22Rv1 (cell line): ENCODE data around the gene RFFL.
"Not testable (repeated sequence)": the region's sequence is repeated elsewhere in the genome, so short reads cannot be mapped to it uniquely, and the experiment has no call there.

Experiments
- H3K27ac ChIP-seq: fragments of 450-650 bp; 2 replicates; pipeline ENCODE4 v1.5.1; 2017
- ZFX ChIP-seq: fragments of 450-650 bp; IDR thresholded peaks from 2 replicates; pipeline ENCODE4 v1.6.1; 2017; ENCODE audit warnings: antibody characterized with exemption, borderline replicate concordance
- TF ChIP-seq, protein P1 (sequence below): fragments of 450-650 bp; IDR thresholded peaks from 2 replicates; pipeline ENCODE4 v1.5.1; 2017; ENCODE audit warnings: mild to moderate bottlenecking

RFFL gene, protein sequence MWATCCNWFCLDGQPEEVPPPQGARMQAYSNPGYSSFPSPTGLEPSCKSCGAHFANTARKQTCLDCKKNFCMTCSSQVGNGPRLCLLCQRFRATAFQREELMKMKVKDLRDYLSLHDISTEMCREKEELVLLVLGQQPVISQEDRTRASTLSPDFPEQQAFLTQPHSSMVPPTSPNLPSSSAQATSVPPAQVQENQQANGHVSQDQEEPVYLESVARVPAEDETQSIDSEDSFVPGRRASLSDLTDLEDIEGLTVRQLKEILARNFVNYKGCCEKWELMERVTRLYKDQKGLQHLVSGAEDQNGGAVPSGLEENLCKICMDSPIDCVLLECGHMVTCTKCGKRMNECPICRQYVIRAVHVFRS

DNA sequence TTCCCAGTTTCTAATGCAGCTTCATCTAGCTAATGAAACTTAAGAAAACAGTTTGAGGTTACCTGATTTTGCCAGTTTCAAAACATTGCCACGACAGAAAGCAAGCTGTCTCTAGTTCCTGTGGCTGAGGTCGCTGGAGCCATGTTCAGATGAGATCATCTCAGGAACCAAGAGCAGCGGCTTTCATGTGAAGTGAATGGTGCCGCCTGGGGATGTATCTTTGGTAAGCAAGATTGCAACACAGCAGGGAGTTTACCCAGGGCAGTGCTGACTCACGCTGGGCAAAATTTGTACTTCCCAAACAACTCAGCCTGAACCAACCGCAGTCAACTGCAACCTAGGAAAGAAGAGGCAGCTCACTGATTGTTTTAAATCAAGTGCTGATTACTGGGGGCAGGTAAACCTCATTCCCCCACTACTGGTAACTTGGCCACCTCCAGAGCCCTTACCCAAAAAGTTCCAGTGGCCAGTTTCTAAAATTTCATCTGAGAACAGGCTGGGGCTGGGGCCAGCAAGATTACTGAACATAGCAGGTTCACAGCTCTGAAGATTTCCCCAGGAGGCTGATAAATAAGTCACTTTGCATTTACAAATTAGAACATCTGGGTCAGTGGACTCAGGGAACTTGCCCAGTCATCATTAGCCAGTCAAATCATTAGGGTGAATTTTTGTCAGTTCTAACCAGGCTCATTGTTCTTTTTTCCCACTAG lies at the start of gene RFFL:
Gene RFFL, minus strand, starts transcription at position 194 of the 710 bp plus-strand sequence. CDS start 37,154 bp downstream, outside the sequence.
- peak within 1 kb of the TSS; percentile 78 for H3K27ac ChIP-seq
- no peak for TF ChIP-seq ZFX
- TF ChIP-seq, protein P1, sequence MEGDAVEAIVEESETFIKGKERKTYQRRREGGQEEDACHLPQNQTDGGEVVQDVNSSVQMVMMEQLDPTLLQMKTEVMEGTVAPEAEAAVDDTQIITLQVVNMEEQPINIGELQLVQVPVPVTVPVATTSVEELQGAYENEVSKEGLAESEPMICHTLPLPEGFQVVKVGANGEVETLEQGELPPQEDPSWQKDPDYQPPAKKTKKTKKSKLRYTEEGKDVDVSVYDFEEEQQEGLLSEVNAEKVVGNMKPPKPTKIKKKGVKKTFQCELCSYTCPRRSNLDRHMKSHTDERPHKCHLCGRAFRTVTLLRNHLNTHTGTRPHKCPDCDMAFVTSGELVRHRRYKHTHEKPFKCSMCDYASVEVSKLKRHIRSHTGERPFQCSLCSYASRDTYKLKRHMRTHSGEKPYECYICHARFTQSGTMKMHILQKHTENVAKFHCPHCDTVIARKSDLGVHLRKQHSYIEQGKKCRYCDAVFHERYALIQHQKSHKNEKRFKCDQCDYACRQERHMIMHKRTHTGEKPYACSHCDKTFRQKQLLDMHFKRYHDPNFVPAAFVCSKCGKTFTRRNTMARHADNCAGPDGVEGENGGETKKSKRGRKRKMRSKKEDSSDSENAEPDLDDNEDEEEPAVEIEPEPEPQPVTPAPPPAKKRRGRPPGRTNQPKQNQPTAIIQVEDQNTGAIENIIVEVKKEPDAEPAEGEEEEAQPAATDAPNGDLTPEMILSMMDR, result peak; percentile 42

DNA sequence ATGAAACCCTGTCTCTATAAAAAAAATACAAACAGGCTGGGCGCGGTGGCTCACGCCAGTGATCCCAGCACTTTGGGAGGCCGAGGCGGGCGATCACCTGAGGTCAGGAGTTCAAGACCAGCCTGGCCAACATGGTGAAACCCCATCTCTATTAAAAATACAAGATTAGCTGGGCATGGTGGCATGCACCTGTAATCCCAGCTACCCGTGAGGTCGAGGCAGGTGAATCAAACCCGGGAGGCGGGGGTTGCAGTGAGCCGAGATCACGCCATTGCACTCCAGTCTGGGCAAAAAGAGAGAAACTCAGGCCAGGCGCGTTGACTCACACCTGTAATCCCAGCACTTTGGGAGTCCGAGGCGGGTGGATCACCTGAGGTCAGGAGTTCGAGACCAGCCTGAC lies 47.3 kb upstream of the RFFL start:
- H3K27ac ChIP-seq, result not testable (repeated sequence)

DNA sequence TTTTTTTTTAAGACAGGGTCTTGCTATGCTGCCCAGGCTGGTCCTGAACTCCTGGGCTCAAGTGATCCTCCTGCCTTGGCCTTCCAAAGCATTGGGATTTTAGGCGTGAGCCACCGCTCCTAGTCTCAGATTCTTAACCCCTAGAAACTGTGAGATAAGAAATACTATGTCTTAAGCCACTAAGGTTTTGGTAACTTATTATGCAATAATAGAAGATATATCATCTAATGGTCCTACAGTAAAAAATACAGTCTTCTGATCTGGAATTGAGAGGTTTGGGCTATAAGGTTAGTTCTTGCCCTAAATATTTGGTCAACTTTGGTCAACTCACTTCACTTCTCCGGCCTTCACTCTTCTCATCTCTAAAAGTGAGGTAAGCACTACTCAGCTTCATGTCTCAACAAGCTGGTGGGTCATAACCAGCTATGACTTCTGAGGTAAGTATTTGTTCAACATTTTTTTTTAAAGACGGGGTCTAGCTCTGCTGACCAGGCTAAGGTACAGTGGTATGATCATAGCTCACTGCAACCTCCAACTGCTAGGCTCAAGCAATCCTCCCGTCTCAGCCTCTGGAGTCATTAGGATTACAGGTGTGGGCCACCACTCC lies 41.4 kb upstream of the RFFL start:
- TF ChIP-seq ZFX, result no peak
- TF ChIP-seq, protein P1, result no peak
- no peak overlapping the region for H3K27ac ChIP-seq

DNA sequence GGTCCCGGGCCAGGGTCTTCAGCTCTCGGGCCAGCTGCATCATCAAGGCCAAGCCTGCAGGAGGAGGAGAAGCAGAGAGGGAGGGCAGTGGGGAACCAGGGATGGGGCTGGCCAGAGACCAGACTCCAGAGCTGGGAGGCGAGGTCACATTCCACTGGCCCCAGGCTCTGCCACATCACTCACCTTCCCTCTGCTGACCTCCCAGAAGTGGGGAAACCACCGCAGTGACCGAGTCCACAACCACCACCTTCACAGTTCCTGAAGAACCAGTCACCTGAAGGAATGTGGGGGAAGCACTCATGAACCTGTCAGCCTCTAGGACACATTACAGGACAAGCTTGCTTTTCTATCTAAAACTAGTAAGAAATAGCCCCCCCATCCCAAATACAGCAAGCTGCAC lies 39.8 kb upstream of the RFFL start:
- TF ChIP-seq ZFX, result no peak
- TF ChIP-seq, protein P1, result no peak
- H3K27ac ChIP-seq, result no peak overlapping the region

DNA sequence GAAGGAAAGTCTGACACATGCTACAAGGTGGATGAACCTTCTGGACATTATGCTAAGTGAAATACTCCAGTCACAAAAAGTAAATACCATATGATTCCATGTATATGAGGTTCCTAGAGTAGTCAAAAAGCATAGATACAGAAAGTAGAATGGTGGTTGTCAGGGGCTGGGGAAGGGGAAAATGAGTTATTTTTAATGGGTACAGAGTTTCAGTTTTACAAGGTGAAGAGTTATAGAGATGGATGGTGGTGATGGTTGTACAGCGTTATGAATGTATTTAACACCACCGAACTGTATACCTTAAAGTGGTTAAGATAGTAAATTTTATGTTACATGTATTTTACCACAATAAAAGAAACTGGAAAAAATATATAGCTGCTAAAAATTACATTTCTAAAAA lies 38.2 kb upstream of the RFFL start:
- H3K27ac ChIP-seq, result no peak overlapping the region
- TF ChIP-seq, protein P1, result no peak
- no peak for TF ChIP-seq ZFX

DNA sequence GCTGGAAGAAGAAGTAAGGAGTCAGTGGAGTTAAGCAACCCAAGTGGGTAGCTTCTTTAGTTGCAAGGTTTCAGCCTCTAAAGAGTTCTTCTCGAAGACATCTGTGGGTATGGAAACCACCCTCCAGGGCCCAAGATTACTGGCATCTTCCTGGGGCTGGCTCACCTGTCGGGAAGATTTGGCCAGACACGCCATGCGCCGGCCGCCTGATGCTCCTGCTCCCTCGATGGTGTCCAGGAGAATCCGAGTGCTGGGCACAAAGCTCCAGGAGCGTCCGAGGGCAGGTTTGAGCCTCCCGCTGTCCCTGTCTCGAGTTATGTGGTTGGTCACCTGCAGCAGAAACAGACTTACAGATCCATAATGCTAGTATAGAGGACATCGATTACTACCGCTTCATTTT lies 37.5 kb upstream of the RFFL start:
- TF ChIP-seq ZFX, result no peak
- TF ChIP-seq, protein P1, result no peak
- no peak overlapping the region for H3K27ac ChIP-seq

DNA sequence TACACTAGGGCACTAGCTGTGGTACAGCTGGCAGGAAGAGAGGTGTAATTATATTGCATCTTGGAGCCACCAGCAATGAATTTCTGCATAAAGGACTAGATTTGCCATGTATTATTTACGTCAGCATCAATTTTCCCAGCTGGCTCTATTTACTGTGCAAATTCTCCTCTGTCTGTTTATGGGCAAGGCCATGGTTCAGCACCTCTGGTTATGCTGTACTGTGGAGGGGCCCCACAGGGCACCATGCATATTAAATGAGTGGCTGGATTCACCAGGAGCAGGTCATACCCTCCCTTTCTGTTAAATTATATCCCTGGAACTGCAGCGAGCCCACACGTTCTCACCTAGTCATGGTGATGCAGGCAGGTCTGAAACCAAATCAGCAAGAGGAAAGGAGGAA lies 36.4 kb upstream of the RFFL start:
- TF ChIP-seq, protein P1, result no peak
- no peak for TF ChIP-seq ZFX
- H3K27ac ChIP-seq, result no peak overlapping the region
